Panc1 (cell line): ENCODE results near the gene GYG2. TPM values are rescaled to one million over a fixed set of nuclear protein-coding genes. Genes with fewer than 3 reads are reported as not detected.

Experiments
- ATAC-seq: fragments of 200-7000 bp; cut with Tn5 transposase; 2 replicates; pipeline ENCODE4 v1.9.1; 2020; ENCODE audit warnings: mild to moderate bottlenecking, moderate library complexity
- BruUV-seq: library from RNA; stranded (reverse); fragments of 400-500 nt; replicated peaks from 2 replicates; lab custom pipeline; 2021; lab: Mats Ljungman, UMichigan
- CTCF ChIA-PET: fragments of 300-600 bp; sonication (Branson Sonifier 250); formaldehyde crosslinking; loops from one replicate; lab custom pipeline; 2022; ENCODE audit warnings: antibody characterized with exemption; lab: Charles Lee
- POLR2A ChIA-PET: fragments of 300-600 bp; sonication (Branson Sonifier 250); formaldehyde crosslinking; loops from one replicate; lab custom pipeline; 2022; ENCODE audit warnings: antibody characterized with exemption; lab: Charles Lee
- DNase-seq: peaks from one replicate; pipeline ENCODE4 v3.0.0-alpha.2; 2010; ENCODE audit warnings: low read depth, low spot score
- H3K27ac ChIP-seq: 2 replicates; pipeline ENCODE4 v1.5.1; 2011; ENCODE audit warnings: mild to moderate bottlenecking, low read length, inconsistent platforms
- H3K27me3 ChIP-seq: fragments of 200-500 bp; sonication (Bioruptor generic); 2 replicates; pipeline ENCODE4 v1.6.0; 2014; ENCODE audit warnings: low read length, inconsistent platforms; ENCODE audit not compliant: control insufficient read depth, insufficient read depth
- H3K36me3 ChIP-seq: fragments of 200-500 bp; sonication (Bioruptor generic); 2 replicates; pipeline ENCODE4 v1.5.1; 2014; ENCODE audit warnings: inconsistent platforms, mild to moderate bottlenecking, low read length, moderate library complexity; ENCODE audit not compliant: control insufficient read depth, insufficient read depth
- H3K4me1 ChIP-seq: 2 replicates; pipeline ENCODE4 v1.5.1; 2011; ENCODE audit warnings: inconsistent platforms, mild to moderate bottlenecking, low read length, moderate library complexity; ENCODE audit not compliant: control insufficient read depth, insufficient read depth
- H3K4me3 ChIP-seq, 2 experiments: 2 replicates each; pipeline ENCODE4 v1.5.1; 2011 to 2012; ENCODE audit warnings: low read depth in 2 of 2, low read length in 2 of 2, mild to moderate bottlenecking in 2 of 2, inconsistent platforms in 1 of 2, moderate library complexity in 1 of 2
- H3K9me3 ChIP-seq: fragments of 200-500 bp; sonication (Bioruptor generic); 2 replicates; pipeline ENCODE4 v1.5.1; 2014; ENCODE audit warnings: low read depth, mild to moderate bottlenecking, inconsistent platforms, low read length, moderate library complexity; ENCODE audit not compliant: control insufficient read depth, insufficient read depth
- POLR2AphosphoS5 ChIP-seq: IDR thresholded peaks from 2 replicates; pipeline ENCODE4 v1.6.1; 2012; ENCODE audit warnings: mild to moderate bottlenecking, low read depth, low read length, moderate library complexity
- SIN3A ChIP-seq: IDR thresholded peaks from 2 replicates; pipeline ENCODE4 v1.6.1; 2012; ENCODE audit warnings: low read depth, mild to moderate bottlenecking, low read length, moderate library complexity, borderline replicate concordance; ENCODE audit not compliant: insufficient read depth
- TCF7L2 ChIP-seq: IDR thresholded peaks from 2 replicates; pipeline ENCODE4 v1.6.1; 2011; ENCODE audit warnings: mild to moderate bottlenecking, low read depth, low read length, inconsistent platforms
- in situ Hi-C: cut with HindIII; loops from 2 replicates; pipeline ENCODE4 v1.10.0; 2016; ENCODE audit warnings: low sequenced_read_pairs, low pct_unique_long_range_greater_than_20kb
- intact Hi-C: fragments of 100-400 bp; cut with micrococcal nuclease; formaldehyde crosslinking; loops from one replicate; pipeline ENCODE4 v1.10.0; 2022; ENCODE audit not compliant: unreplicated experiment
- total RNA-seq: library from RNA; stranded (reverse); gene quantifications from one replicate; pipeline ENCODE4 v1.2.1, GENCODE V29; 2021; ENCODE audit not compliant: unreplicated experiment
- TF ChIP-seq, protein P1 (sequence below), 2 experiments: IDR thresholded peaks; 2 replicates each; pipeline ENCODE4 v1.6.1; 2011 to 2012; ENCODE audit warnings: low read depth in 2 of 2, control low read depth in 1 of 2, low read length in 1 of 2, mild to moderate bottlenecking in 1 of 2, moderate library complexity in 1 of 2; ENCODE audit not compliant: insufficient read depth in 1 of 2
- TF ChIP-seq, protein P2 (sequence below): fragments of 450-650 bp; IDR thresholded peaks from 2 replicates; pipeline ENCODE4 v1.5.1; 2017; ENCODE audit warnings: mild to moderate bottlenecking

The GYG2 gene
- total RNA-seq, 1 experiment from 2014 or later = 0.85 TPM

DNA sequence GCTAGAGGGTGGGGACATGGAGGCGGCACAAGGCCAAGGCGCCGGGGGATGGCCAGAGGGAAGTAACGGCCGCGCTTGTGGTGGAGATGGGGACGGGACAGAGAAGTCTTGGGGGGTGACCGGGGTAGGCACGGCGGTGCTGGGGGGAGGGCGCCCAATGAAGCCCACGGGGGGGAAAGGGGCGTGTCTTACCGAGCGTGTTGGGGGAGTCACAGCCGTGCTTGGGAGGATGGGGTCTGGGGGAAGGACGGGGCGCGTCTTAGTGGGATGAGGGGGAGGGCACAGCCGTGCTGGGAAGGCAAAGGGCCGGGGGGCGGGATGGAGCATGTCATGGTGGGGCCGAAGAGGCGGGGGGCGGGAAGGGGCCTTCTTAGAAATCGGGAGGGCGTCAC is 99.5 kb downstream of the GYG2 start:
- CTCF ChIA-PET = no interaction called here

DNA sequence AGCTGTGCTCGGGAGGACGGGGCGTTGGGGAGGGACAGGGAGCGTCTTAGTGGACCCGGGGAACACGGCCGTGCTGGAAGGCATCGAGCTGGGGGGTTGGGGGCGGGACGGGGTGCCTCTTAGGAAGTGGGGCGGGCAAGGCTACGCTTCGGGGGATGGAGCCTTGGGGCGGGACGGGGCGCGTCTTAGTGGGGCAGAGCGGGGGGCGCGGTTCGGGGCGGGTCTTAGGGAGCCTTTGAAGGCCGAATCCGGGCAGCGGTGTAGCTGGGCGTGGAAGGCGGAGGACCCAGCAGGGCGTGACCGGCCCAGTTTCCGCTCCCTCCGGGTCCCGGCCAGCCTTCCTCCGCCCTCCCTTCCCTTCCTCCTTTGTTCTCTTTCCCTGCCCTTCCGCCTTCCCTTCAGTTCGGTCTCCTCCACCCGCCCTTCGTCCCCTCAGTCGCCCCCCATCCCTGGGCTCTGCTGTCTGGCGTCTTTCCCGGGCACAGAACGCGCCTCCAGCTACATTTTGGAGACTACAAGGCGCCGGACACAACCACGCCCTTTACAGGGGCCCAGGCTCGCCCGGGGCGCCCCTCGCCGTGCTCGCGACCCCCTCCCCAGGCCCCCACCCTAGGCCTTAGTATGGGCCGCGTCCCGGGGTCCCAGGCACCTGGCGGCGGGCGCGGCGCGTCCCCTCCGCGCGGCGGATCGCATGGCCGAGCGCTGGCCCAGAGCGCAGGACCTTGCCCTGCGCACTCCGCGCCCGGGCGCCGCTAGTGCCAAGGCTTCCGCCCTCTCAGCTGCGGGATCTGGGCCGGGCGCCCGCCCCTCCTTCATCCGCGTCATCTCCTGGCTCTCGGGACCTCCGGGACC is 100.1 kb downstream of the GYG2 start, which contains the start of gene ARSD:
Gene ARSD, minus strand, starts transcription at position 757 of the 852 bp plus-strand sequence. Its CDS starts 64 bp downstream, at position 693.
- Histone ChIP-seq H3K4me3 (peak within 1 kb of the TSS; percentile 55 to 56), H3K27me3 (no peaks in the 10 kb centered on the region), H3K9me3 (no peaks in the 10 kb centered on the region; the same call in 1 of the 2 replicates), H3K36me3 (no peaks in the 10 kb centered on the region), H3K4me1 (no peaks in the 10 kb centered on the region), H3K27ac (peak within 1 kb of the TSS; percentile 66; the same call in 1 of the 2 replicates)
- POLR2A ChIA-PET = interaction anchor here (0.7 kb wide), 2 partner anchors 123 to 560 kb away, joined by 4 read pairs; no protein-coding TSS in a partner anchor
- DNase-seq (peak; percentile 10), ATAC-seq (peak; percentile 98)
- CTCF ChIA-PET = no interaction called here
- TF ChIP-seq POLR2AphosphoS5 = peak; percentile 65; the same call in 1 of the 2 replicates
- TF ChIP-seq, protein P1, sequence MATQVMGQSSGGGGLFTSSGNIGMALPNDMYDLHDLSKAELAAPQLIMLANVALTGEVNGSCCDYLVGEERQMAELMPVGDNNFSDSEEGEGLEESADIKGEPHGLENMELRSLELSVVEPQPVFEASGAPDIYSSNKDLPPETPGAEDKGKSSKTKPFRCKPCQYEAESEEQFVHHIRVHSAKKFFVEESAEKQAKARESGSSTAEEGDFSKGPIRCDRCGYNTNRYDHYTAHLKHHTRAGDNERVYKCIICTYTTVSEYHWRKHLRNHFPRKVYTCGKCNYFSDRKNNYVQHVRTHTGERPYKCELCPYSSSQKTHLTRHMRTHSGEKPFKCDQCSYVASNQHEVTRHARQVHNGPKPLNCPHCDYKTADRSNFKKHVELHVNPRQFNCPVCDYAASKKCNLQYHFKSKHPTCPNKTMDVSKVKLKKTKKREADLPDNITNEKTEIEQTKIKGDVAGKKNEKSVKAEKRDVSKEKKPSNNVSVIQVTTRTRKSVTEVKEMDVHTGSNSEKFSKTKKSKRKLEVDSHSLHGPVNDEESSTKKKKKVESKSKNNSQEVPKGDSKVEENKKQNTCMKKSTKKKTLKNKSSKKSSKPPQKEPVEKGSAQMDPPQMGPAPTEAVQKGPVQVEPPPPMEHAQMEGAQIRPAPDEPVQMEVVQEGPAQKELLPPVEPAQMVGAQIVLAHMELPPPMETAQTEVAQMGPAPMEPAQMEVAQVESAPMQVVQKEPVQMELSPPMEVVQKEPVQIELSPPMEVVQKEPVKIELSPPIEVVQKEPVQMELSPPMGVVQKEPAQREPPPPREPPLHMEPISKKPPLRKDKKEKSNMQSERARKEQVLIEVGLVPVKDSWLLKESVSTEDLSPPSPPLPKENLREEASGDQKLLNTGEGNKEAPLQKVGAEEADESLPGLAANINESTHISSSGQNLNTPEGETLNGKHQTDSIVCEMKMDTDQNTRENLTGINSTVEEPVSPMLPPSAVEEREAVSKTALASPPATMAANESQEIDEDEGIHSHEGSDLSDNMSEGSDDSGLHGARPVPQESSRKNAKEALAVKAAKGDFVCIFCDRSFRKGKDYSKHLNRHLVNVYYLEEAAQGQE (IDR thresholded peaks at IDR 0.05; ENCODE audit: insufficient read depth in 1 of 2, low read depth in 2 of 2, low read length in 1 of 2) = no peak
- in situ Hi-C loops (no loop called here), intact Hi-C loops (no loop called here)
- BruUV-seq = TSS peak; percentile 80

More for the DNA sequence above, 99.5 kb downstream of the GYG2 start:
- peak overlapping the region; percentile 45 to 56 for H3K4me3 ChIP-seq
- H3K4me1 ChIP-seq = no peaks in the 10 kb centered on the region
- POLR2A ChIA-PET = no interaction called here
- TF ChIP-seq TCF7L2 (no peak), SIN3A (no peak), POLR2AphosphoS5 (no peak)
- TF ChIP-seq, protein P1 (IDR thresholded peaks at IDR 0.05; ENCODE audit: insufficient read depth in 1 of 2, low read depth in 2 of 2, low read length in 1 of 2) = no peak
- TF ChIP-seq, protein P2, sequence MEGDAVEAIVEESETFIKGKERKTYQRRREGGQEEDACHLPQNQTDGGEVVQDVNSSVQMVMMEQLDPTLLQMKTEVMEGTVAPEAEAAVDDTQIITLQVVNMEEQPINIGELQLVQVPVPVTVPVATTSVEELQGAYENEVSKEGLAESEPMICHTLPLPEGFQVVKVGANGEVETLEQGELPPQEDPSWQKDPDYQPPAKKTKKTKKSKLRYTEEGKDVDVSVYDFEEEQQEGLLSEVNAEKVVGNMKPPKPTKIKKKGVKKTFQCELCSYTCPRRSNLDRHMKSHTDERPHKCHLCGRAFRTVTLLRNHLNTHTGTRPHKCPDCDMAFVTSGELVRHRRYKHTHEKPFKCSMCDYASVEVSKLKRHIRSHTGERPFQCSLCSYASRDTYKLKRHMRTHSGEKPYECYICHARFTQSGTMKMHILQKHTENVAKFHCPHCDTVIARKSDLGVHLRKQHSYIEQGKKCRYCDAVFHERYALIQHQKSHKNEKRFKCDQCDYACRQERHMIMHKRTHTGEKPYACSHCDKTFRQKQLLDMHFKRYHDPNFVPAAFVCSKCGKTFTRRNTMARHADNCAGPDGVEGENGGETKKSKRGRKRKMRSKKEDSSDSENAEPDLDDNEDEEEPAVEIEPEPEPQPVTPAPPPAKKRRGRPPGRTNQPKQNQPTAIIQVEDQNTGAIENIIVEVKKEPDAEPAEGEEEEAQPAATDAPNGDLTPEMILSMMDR = no peak
- H3K9me3 ChIP-seq = no peaks in the 10 kb centered on the region; the same call in 1 of the 2 replicates
- no peak overlapping the region for H3K27ac ChIP-seq
- intact Hi-C loops = no loop called here
- no TSS peak for BruUV-seq
- no peaks in the 10 kb centered on the region for H3K27me3 ChIP-seq
- DNase-seq = no peak
- H3K36me3 ChIP-seq = no peaks in the 10 kb centered on the region
- in situ Hi-C loops = no loop called here
- ATAC-seq = peak; percentile 53
